Endothelial cell (in vitro differentiated cells): Measurements from ENCODE around the gene ARHGEF18. TPM values are rescaled to one million over a fixed set of nuclear protein-coding genes. Genes with fewer than 3 reads are reported as not detected.

Experiments used
- DNase-seq: peaks from one replicate; pipeline ENCODE4 v3.0.0; 2021; ENCODE audit warnings: low spot score
- H3K27ac Mint-ChIP-seq: one replicate; pipeline ENCODE4 v1.8.0; 2021; ENCODE audit warnings: mixed read lengths, inconsistent platforms; ENCODE audit not compliant: unreplicated experiment
- H3K27me3 Mint-ChIP-seq: one replicate; pipeline ENCODE4 v1.8.0; 2021; ENCODE audit warnings: mild to moderate bottlenecking, moderate library complexity, mixed read lengths, inconsistent platforms; ENCODE audit not compliant: unreplicated experiment
- H3K36me3 Mint-ChIP-seq: one replicate; pipeline ENCODE4 v1.8.0; 2021; ENCODE audit warnings: mild to moderate bottlenecking, low read depth, mixed read lengths, inconsistent platforms; ENCODE audit not compliant: unreplicated experiment
- H3K4me1 Mint-ChIP-seq: one replicate; pipeline ENCODE4 v1.8.0; 2021; ENCODE audit warnings: mild to moderate bottlenecking, mixed read lengths, inconsistent platforms; ENCODE audit not compliant: unreplicated experiment
- H3K4me3 Mint-ChIP-seq: one replicate; pipeline ENCODE4 v1.8.0; 2021; ENCODE audit warnings: mild to moderate bottlenecking, mixed read lengths, inconsistent platforms; ENCODE audit not compliant: unreplicated experiment
- H3K9me3 Mint-ChIP-seq: one replicate; pipeline ENCODE4 v1.8.0; 2021; ENCODE audit warnings: mixed read lengths, inconsistent platforms; ENCODE audit not compliant: unreplicated experiment
- CTCF ChIP-seq: fragments of 200-600 bp; sonication (generic); IDR thresholded peaks from one replicate; pipeline ENCODE4 v1.5.0; 2021; ENCODE audit warnings: antibody characterized with exemption; ENCODE audit not compliant: unreplicated experiment
- total RNA-seq: library from RNA; stranded (reverse); fragmentation: NEBNext Ultra II Directional; extraction: Animal tissue kit (Norgen Biotek cat#: 25700); gene quantifications from one replicate; pipeline ENCODE4 v1.2.1, GENCODE V29; 2021; ENCODE audit not compliant: unreplicated experiment

Gene ARHGEF18
- total RNA-seq, 1 donor from 2014 or later = 30.5 TPM

GRCh38 chr19:7386769-7387168 is 38.0 kb downstream of the ARHGEF18 start:
- DNase-seq = no peak
- H3K27ac Mint-ChIP-seq = no peak overlapping the region
- H3K9me3 Mint-ChIP-seq = no peaks in the 10 kb centered on the region
- TF ChIP-seq CTCF = no peak
- H3K36me3 Mint-ChIP-seq = no peaks in the 10 kb centered on the region
- no peaks in the 10 kb centered on the region for H3K27me3 Mint-ChIP-seq
- peaks cover 8% of the 10 kb centered on the region for H3K4me1 Mint-ChIP-seq
- no peak overlapping the region for H3K4me3 Mint-ChIP-seq

GRCh38 chr19:7391218-7391670 is 42.5 kb downstream of the ARHGEF18 start:
- Mint-ChIP-seq H3K27me3 (peaks cover 1% of the 10 kb centered on the region), H3K4me3 (peak overlapping the region; percentile 44), H3K9me3 (no peaks in the 10 kb centered on the region), H3K27ac (peak overlapping the region; percentile 71), H3K36me3 (no peaks in the 10 kb centered on the region), H3K4me1 (peaks cover 15% of the 10 kb centered on the region)
- no peak for TF ChIP-seq CTCF
- DNase-seq = no peak

- no peak for DNase-seq
- TF ChIP-seq CTCF = no peak
- Mint-ChIP-seq H3K27ac (no peak overlapping the region), H3K36me3 (no peaks in the 10 kb centered on the region), H3K9me3 (no peaks in the 10 kb centered on the region), H3K4me1 (peaks cover 15% of the 10 kb centered on the region), H3K4me3 (peak overlapping the region; percentile 78), H3K27me3 (peaks cover 1% of the 10 kb centered on the region)
These were observed 44.7 kb downstream of the ARHGEF18 start for GRCh38 chr19:7393459-7393858.

GRCh38 chr19:7393939-7394730 is 45.4 kb downstream of the ARHGEF18 start:
- no peak for TF ChIP-seq CTCF
- no peaks in the 10 kb centered on the region for H3K9me3 Mint-ChIP-seq
- H3K4me1 Mint-ChIP-seq = peaks cover 19% of the 10 kb centered on the region
- peak overlapping the region; percentile 94 for H3K4me3 Mint-ChIP-seq
- DNase-seq = no peak
- H3K27ac Mint-ChIP-seq = no peak overlapping the region
- H3K36me3 Mint-ChIP-seq = no peaks in the 10 kb centered on the region
- peaks cover 1% of the 10 kb centered on the region for H3K27me3 Mint-ChIP-seq

GRCh38 chr19:7394731-7395359 is 46.1 kb downstream of the ARHGEF18 start:
- Mint-ChIP-seq H3K9me3 (no peaks in the 10 kb centered on the region), H3K27ac (no peak overlapping the region)

More at GRCh38 chr19:7394731-7395359, 46.1 kb downstream of the ARHGEF18 start:
- DNase-seq = peak; percentile 94
- Mint-ChIP-seq H3K4me3 (peak overlapping the region; percentile 94), H3K27me3 (peaks cover 1% of the 10 kb centered on the region), H3K36me3 (no peaks in the 10 kb centered on the region), H3K4me1 (peaks cover 19% of the 10 kb centered on the region)
- TF ChIP-seq CTCF = no peak
